PFSK-1 (cell line): ENCODE data around the gene PGGT1B.
A peak's percentile ranks its signal among the peaks of the same experiment; 100 is the strongest.

ENCODE experiments used
- FOXP2 ChIP-seq: optimal IDR thresholded peaks from 2 replicates; pipeline ENCODE3; 2011; ENCODE audit warnings: borderline replicate concordance, control low read depth, inconsistent platforms; ENCODE audit not compliant: insufficient read depth; ENCODE audit errors: extremely low read length, extremely low read depth
- POLR2AphosphoS5 ChIP-seq: IDR thresholded peaks from 2 replicates; pipeline ENCODE4 v1.6.1; 2012; ENCODE audit warnings: low read depth, mild to moderate bottlenecking, control low read depth, low read length, moderate library complexity
- SIN3A ChIP-seq: IDR thresholded peaks from 2 replicates; pipeline ENCODE4 v1.6.1; 2012; ENCODE audit warnings: mild to moderate bottlenecking, low read length, moderate library complexity, borderline replicate concordance; ENCODE audit not compliant: insufficient read depth
- TAF1 ChIP-seq: IDR thresholded peaks from 2 replicates; pipeline ENCODE4 v1.6.1; 2012; ENCODE audit warnings: low read length, control low read depth, borderline replicate concordance; ENCODE audit not compliant: insufficient read depth
- TF ChIP-seq, protein P1 (sequence below), 2 experiments: IDR thresholded peaks; 2 replicates each; pipeline versions ENCODE4 v1.6.1 to v1.8.0; 2011 to 2012; ENCODE audit warnings: low read depth in 2 of 2, low read length in 2 of 2, control low read depth in 1 of 2, inconsistent platforms in 1 of 2, mild to moderate bottlenecking in 1 of 2, moderate library complexity in 1 of 2; ENCODE audit not compliant: insufficient read depth in 1 of 2

The PGGT1B gene

GRCh38 chr5:115169487-115170133 lies 93.1 kb downstream of the PGGT1B start, which contains the start of gene TRIM36:
TRIM36 (minus strand) TSS chr5:115169908; CDS start chr5:115169634, 274 bp downstream.
- TF ChIP-seq FOXP2 (peak; percentile 35), POLR2AphosphoS5 (no peak)

DNA sequence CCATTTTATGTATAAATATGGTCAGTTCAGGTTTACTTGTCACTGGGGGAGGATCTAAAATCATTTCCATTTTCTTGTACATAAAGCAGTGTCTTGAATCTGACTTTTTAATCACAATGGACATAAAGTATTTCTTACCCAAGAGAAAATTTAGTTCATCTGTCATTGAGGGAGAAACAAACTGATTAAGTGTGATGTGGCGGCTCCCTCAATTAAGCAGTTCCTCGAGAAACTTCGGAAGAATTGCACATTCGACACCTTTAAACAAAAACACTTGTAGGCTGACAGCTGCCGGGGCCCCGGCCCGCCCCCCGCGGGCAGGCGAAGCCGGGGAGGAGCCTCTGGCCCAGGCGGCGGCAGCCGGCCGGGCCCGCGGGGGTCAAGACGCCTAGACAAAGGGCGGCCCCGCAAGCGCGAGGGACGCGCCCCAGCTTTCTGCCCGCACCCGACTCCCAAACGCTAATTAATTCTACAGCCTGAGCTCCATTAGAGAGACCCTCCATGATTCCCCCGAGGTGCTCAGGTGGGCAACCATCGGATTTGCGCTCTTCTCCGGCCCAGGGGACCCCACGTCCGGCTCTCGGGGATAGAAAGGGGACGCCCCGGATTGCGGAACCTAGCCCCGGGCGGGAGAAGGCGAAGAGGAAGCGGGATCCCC lies 93.7 kb downstream of the PGGT1B start:
- TF ChIP-seq TAF1 (no peak), POLR2AphosphoS5 (no peak), FOXP2 (no peak), SIN3A (no peak)
- TF ChIP-seq, protein P1, sequence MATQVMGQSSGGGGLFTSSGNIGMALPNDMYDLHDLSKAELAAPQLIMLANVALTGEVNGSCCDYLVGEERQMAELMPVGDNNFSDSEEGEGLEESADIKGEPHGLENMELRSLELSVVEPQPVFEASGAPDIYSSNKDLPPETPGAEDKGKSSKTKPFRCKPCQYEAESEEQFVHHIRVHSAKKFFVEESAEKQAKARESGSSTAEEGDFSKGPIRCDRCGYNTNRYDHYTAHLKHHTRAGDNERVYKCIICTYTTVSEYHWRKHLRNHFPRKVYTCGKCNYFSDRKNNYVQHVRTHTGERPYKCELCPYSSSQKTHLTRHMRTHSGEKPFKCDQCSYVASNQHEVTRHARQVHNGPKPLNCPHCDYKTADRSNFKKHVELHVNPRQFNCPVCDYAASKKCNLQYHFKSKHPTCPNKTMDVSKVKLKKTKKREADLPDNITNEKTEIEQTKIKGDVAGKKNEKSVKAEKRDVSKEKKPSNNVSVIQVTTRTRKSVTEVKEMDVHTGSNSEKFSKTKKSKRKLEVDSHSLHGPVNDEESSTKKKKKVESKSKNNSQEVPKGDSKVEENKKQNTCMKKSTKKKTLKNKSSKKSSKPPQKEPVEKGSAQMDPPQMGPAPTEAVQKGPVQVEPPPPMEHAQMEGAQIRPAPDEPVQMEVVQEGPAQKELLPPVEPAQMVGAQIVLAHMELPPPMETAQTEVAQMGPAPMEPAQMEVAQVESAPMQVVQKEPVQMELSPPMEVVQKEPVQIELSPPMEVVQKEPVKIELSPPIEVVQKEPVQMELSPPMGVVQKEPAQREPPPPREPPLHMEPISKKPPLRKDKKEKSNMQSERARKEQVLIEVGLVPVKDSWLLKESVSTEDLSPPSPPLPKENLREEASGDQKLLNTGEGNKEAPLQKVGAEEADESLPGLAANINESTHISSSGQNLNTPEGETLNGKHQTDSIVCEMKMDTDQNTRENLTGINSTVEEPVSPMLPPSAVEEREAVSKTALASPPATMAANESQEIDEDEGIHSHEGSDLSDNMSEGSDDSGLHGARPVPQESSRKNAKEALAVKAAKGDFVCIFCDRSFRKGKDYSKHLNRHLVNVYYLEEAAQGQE (IDR thresholded peaks at IDR 0.05; ENCODE audit: insufficient read depth in 1 of 2, low read depth in 2 of 2, low read length in 2 of 2): no peak

DNA sequence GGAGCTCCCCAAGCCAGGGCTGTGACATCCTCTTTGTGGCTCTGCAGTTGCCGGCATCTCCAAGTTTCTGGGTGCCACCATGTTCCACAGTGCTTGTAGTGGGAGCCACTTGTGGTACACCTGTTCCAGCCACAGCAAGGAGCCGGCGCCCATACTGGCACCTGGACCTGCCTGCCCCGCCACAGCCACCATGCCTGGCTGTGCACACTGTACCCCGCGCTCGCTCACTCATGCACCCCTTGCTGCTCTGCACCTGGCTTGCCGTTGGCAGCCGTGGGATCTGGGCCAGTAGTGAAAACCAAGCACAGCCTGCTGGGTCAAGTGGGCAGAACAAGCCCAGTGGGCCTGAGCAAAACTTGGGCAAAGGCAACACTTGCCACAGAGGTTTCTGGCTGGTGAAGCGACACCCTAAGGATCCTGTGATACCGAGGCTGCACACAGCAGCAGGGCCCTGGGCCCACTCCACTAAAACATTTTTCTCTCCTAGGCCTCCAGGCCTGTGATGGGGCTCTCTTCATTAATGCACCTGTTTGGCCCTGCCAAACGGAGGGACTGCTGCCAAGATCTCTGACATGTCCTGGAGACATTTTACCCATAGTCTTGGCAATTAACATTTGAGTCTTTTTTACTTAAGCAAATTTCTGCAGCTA lies 95.8 kb downstream of the PGGT1B start:
- TF ChIP-seq TAF1 (no peak), POLR2AphosphoS5 (no peak), SIN3A (no peak)

DNA sequence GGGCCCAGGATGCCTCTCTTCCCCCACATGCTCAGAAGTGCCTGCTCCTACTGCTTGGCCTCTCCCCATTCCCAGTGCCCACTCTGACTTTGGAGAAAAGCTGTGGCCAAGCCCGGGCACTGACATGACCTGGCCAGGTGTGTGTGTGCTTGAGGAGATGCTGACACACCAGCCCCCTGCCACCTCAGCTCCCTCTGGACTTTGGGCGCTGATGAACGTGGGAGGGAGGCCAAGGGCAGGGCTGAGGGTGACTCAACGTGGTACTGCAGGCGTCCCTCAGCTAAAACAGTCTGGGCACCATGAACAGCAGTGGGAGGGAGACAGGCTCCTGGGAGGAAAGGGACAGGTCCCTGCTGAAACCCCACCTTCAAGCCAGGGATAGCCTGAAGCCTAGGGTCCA lies 96.9 kb downstream of the PGGT1B start:
- TF ChIP-seq, protein P1 (IDR thresholded peaks at IDR 0.05; ENCODE audit: insufficient read depth in 1 of 2, low read depth in 2 of 2, low read length in 2 of 2): no peak
- TF ChIP-seq POLR2AphosphoS5 (no peak), TAF1 (no peak), FOXP2 (no peak), SIN3A (no peak)

DNA sequence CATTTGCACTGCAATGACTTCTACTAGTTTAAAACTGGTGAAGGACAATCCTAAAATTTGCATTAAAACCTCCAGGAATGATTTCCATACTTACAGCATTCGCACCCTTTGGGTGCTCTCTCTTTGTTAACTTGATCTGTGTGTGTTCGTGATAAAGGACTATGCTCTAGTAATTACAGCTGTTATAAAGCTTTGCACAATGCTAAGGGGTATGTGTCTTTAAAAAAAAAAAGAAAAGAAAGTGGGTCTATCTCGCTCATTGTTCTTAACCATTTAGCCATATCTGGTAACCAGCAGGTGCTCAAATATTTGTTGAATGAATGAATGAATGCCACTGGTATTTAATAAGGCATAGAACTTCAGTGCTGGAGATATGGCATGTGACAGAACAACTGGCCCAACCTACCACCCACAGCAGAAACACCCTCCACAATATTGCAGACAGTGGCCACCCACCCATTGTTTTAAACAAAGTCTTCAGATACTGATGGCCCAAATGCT lies 101.7 kb downstream of the PGGT1B start:
- TF ChIP-seq FOXP2: no peak
- TF ChIP-seq TAF1: no peak
